ENCODE measurements around the gene SLC27A5. TPM values are rescaled to one million over a fixed set of nuclear protein-coding genes. Genes with fewer than 3 reads are reported as not detected.
A peak's percentile ranks its signal among the peaks of the same experiment; 100 is the strongest.
"Not testable (repeated sequence)": the region's sequence is repeated elsewhere in the genome, so short reads cannot be mapped to it uniquely, and the experiment has no call there.

The SLC27A5 gene
- total and polyA plus RNA-seq, 2 donors from 2014 or later, result 10.8 to 41.5 TPM

DNA sequence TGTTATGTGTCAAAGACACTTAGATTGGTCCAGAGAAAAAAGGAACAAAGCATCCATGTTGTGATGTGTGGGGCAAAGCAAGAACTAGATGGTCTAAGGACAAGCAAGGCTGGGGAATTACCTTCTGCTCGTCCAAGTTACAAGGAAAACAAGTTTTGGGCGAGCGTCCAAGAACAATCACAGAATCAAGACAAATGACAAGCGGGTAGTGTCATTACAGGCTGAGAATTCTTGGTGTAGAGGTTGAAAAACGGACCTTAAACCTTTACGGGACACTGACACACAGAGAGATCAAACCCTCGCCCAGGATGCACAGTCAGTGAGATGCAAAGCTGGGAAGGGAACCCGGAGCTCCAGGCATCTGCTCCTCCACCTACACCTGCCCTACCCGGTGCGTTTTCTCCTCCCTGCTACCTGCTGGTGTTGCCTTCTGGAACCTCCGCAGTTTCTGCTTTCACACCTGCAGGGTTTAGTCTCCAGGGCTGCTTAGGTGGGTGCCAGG is 60.9 kb downstream of the SLC27A5 start:
- Histone ChIP-seq H3K27ac (ENCODE audit: low read depth in 2 of 2, low read length in 2 of 2) (peak overlapping the region in 1 of 2 donors; percentile 71), H3K4me3 (ENCODE audit: low read length in 3 of 3) (peak overlapping the region; percentile 67 to 86 (median 80)), H3K9ac (ENCODE audit: low read length in 3 of 3) (peak overlapping the region; percentile 14 to 45 (median 29)), H3K27me3 (ENCODE audit: control insufficient read depth, insufficient read depth, low read length) (no peaks in the 10 kb centered on the region), H3K9me3 (ENCODE audit: control insufficient read depth in 2 of 3, insufficient read depth in 1 of 3, low read length in 3 of 3) (no peaks in the 10 kb centered on the region), H3K4me1 (ENCODE audit: control insufficient read depth in 2 of 3, insufficient read depth in 2 of 3, low read depth in 1 of 3, low read length in 3 of 3) (peaks cover 0 to 6% (median 0%) of the 10 kb centered on the region in 3 donors), H3K36me3 (ENCODE audit: control insufficient read depth in 2 of 3, insufficient read depth in 3 of 3, low read length in 3 of 3) (peaks cover 0 to 2% (median 0%) of the 10 kb centered on the region in 3 donors)
- TF ChIP-seq, protein P1, sequence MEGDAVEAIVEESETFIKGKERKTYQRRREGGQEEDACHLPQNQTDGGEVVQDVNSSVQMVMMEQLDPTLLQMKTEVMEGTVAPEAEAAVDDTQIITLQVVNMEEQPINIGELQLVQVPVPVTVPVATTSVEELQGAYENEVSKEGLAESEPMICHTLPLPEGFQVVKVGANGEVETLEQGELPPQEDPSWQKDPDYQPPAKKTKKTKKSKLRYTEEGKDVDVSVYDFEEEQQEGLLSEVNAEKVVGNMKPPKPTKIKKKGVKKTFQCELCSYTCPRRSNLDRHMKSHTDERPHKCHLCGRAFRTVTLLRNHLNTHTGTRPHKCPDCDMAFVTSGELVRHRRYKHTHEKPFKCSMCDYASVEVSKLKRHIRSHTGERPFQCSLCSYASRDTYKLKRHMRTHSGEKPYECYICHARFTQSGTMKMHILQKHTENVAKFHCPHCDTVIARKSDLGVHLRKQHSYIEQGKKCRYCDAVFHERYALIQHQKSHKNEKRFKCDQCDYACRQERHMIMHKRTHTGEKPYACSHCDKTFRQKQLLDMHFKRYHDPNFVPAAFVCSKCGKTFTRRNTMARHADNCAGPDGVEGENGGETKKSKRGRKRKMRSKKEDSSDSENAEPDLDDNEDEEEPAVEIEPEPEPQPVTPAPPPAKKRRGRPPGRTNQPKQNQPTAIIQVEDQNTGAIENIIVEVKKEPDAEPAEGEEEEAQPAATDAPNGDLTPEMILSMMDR (IDR thresholded peaks at IDR 0.05; ENCODE audit: borderline replicate concordance, extremely low read depth, insufficient read depth), result no peak
- intact Hi-C loops (cut with DNase I), result no loop called here
- FAIRE-seq, result no peak
- peak in 1 of 5 donors; percentile 53 for DNase-seq

DNA sequence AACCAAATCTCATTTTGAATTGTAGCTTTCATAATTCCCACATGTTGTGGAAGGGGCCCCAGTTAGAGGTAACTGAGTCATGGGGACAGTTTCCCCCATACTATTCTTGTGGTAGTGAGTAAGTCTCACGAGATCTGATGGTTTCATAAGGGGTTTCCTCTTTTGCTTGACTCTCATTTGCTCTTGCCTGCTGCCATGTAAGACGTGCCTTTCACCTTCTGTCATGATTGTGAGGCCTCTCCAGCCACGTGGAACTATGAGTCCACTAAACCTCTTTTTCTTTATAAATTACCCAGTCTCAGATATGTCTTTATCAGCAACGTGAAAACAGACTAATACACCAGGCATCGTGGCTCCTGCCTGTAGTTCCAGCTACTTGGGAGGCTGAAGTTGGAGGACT is 61.8 kb downstream of the SLC27A5 start:
- H3K4me1 ChIP-seq (ENCODE audit: control insufficient read depth in 2 of 3, insufficient read depth in 2 of 3, low read depth in 1 of 3, low read length in 3 of 3); H3K27me3 ChIP-seq (ENCODE audit: control insufficient read depth, insufficient read depth, low read length); H3K27ac ChIP-seq (ENCODE audit: low read depth in 2 of 2, low read length in 2 of 2); H3K36me3 ChIP-seq (ENCODE audit: control insufficient read depth in 2 of 3, insufficient read depth in 3 of 3, low read length in 3 of 3); H3K9me3 ChIP-seq (ENCODE audit: control insufficient read depth in 2 of 3, insufficient read depth in 1 of 3, low read length in 3 of 3); H3K4me3 ChIP-seq (ENCODE audit: low read length in 3 of 3); H3K9ac ChIP-seq (ENCODE audit: low read length in 3 of 3); intact Hi-C loops (cut with DNase I); DNase-seq; FAIRE-seq: not testable (repeated sequence)

- H3K36me3 ChIP-seq (ENCODE audit: control insufficient read depth in 2 of 3, insufficient read depth in 3 of 3, low read length in 3 of 3); H3K9ac ChIP-seq (ENCODE audit: low read length in 3 of 3); intact Hi-C loops (cut with DNase I); FAIRE-seq; DNase-seq; H3K27ac ChIP-seq (ENCODE audit: low read depth in 2 of 2, low read length in 2 of 2); H3K4me3 ChIP-seq (ENCODE audit: low read length in 3 of 3); H3K27me3 ChIP-seq (ENCODE audit: control insufficient read depth, insufficient read depth, low read length); H3K9me3 ChIP-seq (ENCODE audit: control insufficient read depth in 2 of 3, insufficient read depth in 1 of 3, low read length in 3 of 3); H3K4me1 ChIP-seq (ENCODE audit: control insufficient read depth in 2 of 3, insufficient read depth in 2 of 3, low read depth in 1 of 3, low read length in 3 of 3): not testable (repeated sequence)
Observed at GRCh38 chr19:58448860-58449259, 62.9 kb downstream of the SLC27A5 start.

Small RNA genes within 50 kb of the gene (microRNA-seq; reads per million reads assigned to microRNA genes)
- not detected for gene MIR6807

Other genes starting within 250 kb of the SLC27A5 start
- gene ZNF8, start 233.0 kb downstream of the SLC27A5 start, total RNA-seq, result 9.0 TPM
- gene ZNF8, start 233.0 kb downstream of the SLC27A5 start, polyA plus RNA-seq (ENCODE audit: insufficient read depth, low read depth, low replicate concordance), result 1.3 TPM
- gene ERVK3-1, start 206.6 kb downstream of the SLC27A5 start, total RNA-seq, result 35.4 TPM
- 41.6 TPM for gene ERVK3-1, start 206.6 kb downstream of the SLC27A5 start, polyA plus RNA-seq (ENCODE audit: insufficient read depth, low read depth, low replicate concordance)
- 3.3 TPM for gene ZSCAN22, start 185.0 kb downstream of the SLC27A5 start, total RNA-seq
- 1.1 TPM for gene ZSCAN22, start 185.0 kb downstream of the SLC27A5 start, polyA plus RNA-seq (ENCODE audit: insufficient read depth, low read depth, low replicate concordance)
- gene A1BG, start 158.5 kb downstream of the SLC27A5 start, total RNA-seq, result 10.9 TPM
- gene A1BG, start 158.5 kb downstream of the SLC27A5 start, polyA plus RNA-seq (ENCODE audit: insufficient read depth, low read depth, low replicate concordance), result 19.0 TPM
- gene ZNF497, start 149.2 kb downstream of the SLC27A5 start, total RNA-seq, result 5.0 TPM
- 1.7 TPM for gene ZNF497, start 149.2 kb downstream of the SLC27A5 start, polyA plus RNA-seq (ENCODE audit: insufficient read depth, low read depth, low replicate concordance)
- gene ZNF837, start 131.0 kb downstream of the SLC27A5 start, total RNA-seq, result 5.0 TPM
- 3.6 TPM for gene ZNF837, start 131.0 kb downstream of the SLC27A5 start, polyA plus RNA-seq (ENCODE audit: insufficient read depth, low read depth, low replicate concordance)
- 802 TPM for gene RPS5, start 124.7 kb downstream of the SLC27A5 start, total RNA-seq
- 929 TPM for gene RPS5, start 124.7 kb downstream of the SLC27A5 start, polyA plus RNA-seq (ENCODE audit: insufficient read depth, low read depth, low replicate concordance)
- gene RNF225, start 116.3 kb downstream of the SLC27A5 start, total RNA-seq, result 0.25 TPM
- not detected for gene RNF225, start 116.3 kb downstream of the SLC27A5 start, polyA plus RNA-seq (ENCODE audit: insufficient read depth, low read depth, low replicate concordance)
- 13.0 TPM for gene ZNF584, start 103.3 kb downstream of the SLC27A5 start, total RNA-seq
- gene ZNF584, start 103.3 kb downstream of the SLC27A5 start, polyA plus RNA-seq (ENCODE audit: insufficient read depth, low read depth, low replicate concordance), result 6.2 TPM
- 7.8 TPM for gene ZNF132, start 71.8 kb downstream of the SLC27A5 start, total RNA-seq
- gene ZNF132, start 71.8 kb downstream of the SLC27A5 start, polyA plus RNA-seq (ENCODE audit: insufficient read depth, low read depth, low replicate concordance), result 2.9 TPM
- 9.9 TPM for gene ZNF324B, start 60.4 kb downstream of the SLC27A5 start, total RNA-seq
- 3.4 TPM for gene ZNF324B, start 60.4 kb downstream of the SLC27A5 start, polyA plus RNA-seq (ENCODE audit: insufficient read depth, low read depth, low replicate concordance)
- gene ZNF324, start 44.9 kb downstream of the SLC27A5 start, total RNA-seq, result 13.0 TPM
- gene ZNF324, start 44.9 kb downstream of the SLC27A5 start, polyA plus RNA-seq (ENCODE audit: insufficient read depth, low read depth, low replicate concordance), result 3.9 TPM
- gene ZNF446, start 35.6 kb downstream of the SLC27A5 start, total RNA-seq, result 13.3 TPM
- gene ZNF446, start 35.6 kb downstream of the SLC27A5 start, polyA plus RNA-seq (ENCODE audit: insufficient read depth, low read depth, low replicate concordance), result 12.6 TPM
- 16.9 TPM for gene ZBTB45, start 7.8 kb upstream of the SLC27A5 start, total RNA-seq
- 7.7 TPM for gene ZBTB45, start 7.8 kb upstream of the SLC27A5 start, polyA plus RNA-seq (ENCODE audit: insufficient read depth, low read depth, low replicate concordance)
- 229 TPM for gene TRIM28, start 32.1 kb upstream of the SLC27A5 start, total RNA-seq
- 191 TPM for gene TRIM28, start 32.1 kb upstream of the SLC27A5 start, polyA plus RNA-seq (ENCODE audit: insufficient read depth, low read depth, low replicate concordance)
- gene CHMP2A, start 43.1 kb upstream of the SLC27A5 start, total RNA-seq, result 142 TPM
- gene CHMP2A, start 43.1 kb upstream of the SLC27A5 start, polyA plus RNA-seq (ENCODE audit: insufficient read depth, low read depth, low replicate concordance), result 294 TPM
- 60.4 TPM for gene UBE2M, start 46.6 kb upstream of the SLC27A5 start, total RNA-seq
- 98.0 TPM for gene UBE2M, start 46.6 kb upstream of the SLC27A5 start, polyA plus RNA-seq (ENCODE audit: insufficient read depth, low read depth, low replicate concordance)
- gene MZF1, start 61.3 kb upstream of the SLC27A5 start, total RNA-seq, result 38.6 TPM
- 12.9 TPM for gene MZF1, start 61.3 kb upstream of the SLC27A5 start, polyA plus RNA-seq (ENCODE audit: insufficient read depth, low read depth, low replicate concordance)

All from kidney (tissue), 14 donors.